ENCODE results near the gene ATF2.
"Not testable (repeated sequence)": the region's sequence is repeated elsewhere in the genome, so short reads cannot be mapped to it uniquely, and the experiment has no call there.

Gene ATF2

GRCh38 chr2:175164235-175164634 lies 3.8 kb downstream of the ATF2 start:
- DNase-seq (ENCODE audit: low spot score): no peak

GRCh38 chr2:175158894-175159293 lies 9.1 kb downstream of the ATF2 start:
- DNase-seq (ENCODE audit: low spot score): no peak

- DNase-seq (ENCODE audit: low spot score): no peak
These were observed 11.5 kb downstream of the ATF2 start for GRCh38 chr2:175156534-175156933.

- DNase-seq (ENCODE audit: low spot score): no peak
These were observed 13.3 kb downstream of the ATF2 start for GRCh38 chr2:175154661-175155082.

- DNase-seq (ENCODE audit: low spot score): no peak
These were observed 15.8 kb downstream of the ATF2 start for GRCh38 chr2:175152242-175152641.

GRCh38 chr2:175151791-175152190 lies 16.2 kb downstream of the ATF2 start:
- no peak for DNase-seq (ENCODE audit: low spot score)

- no peak for DNase-seq (ENCODE audit: low spot score)
These were observed 20.8 kb downstream of the ATF2 start for GRCh38 chr2:175147186-175147585.

GRCh38 chr2:175143678-175144077 lies 24.3 kb downstream of the ATF2 start:
- no peak for DNase-seq (ENCODE audit: low spot score)

GRCh38 chr2:175143191-175143590 lies 24.8 kb downstream of the ATF2 start:
- no peak for DNase-seq (ENCODE audit: low spot score)

GRCh38 chr2:175140332-175140731 lies 27.7 kb downstream of the ATF2 start:
- no peak for DNase-seq (ENCODE audit: low spot score)

- no peak for DNase-seq (ENCODE audit: low spot score)
These were observed 30.2 kb downstream of the ATF2 start for GRCh38 chr2:175137793-175138192.

GRCh38 chr2:175136334-175137215 lies 31.4 kb downstream of the ATF2 start:
- DNase-seq (ENCODE audit: low spot score): no peak

GRCh38 chr2:175135862-175136261 lies 32.1 kb downstream of the ATF2 start:
- DNase-seq (ENCODE audit: low spot score): no peak

- no peak for DNase-seq (ENCODE audit: low spot score)
These were observed 32.8 kb downstream of the ATF2 start for GRCh38 chr2:175135177-175135576.

GRCh38 chr2:175131252-175131651 lies 36.8 kb downstream of the ATF2 start:
- no peak for DNase-seq (ENCODE audit: low spot score)

GRCh38 chr2:175126661-175127060 lies 41.3 kb downstream of the ATF2 start:
- DNase-seq (ENCODE audit: low spot score): no peak

GRCh38 chr2:175123254-175123653 lies 44.7 kb downstream of the ATF2 start:
- DNase-seq (ENCODE audit: low spot score): no peak

GRCh38 chr2:175111200-175111657 lies 56.8 kb downstream of the ATF2 start:
- DNase-seq (ENCODE audit: low spot score): peak; percentile 79

GRCh38 chr2:175108091-175108490 lies 59.9 kb downstream of the ATF2 start:
- not testable (repeated sequence) for DNase-seq (ENCODE audit: low spot score)

- no peak for DNase-seq (ENCODE audit: low spot score)
These were observed 60.9 kb downstream of the ATF2 start for GRCh38 chr2:175107146-175107545.

- DNase-seq (ENCODE audit: low spot score): no peak
These were observed 64.8 kb downstream of the ATF2 start for GRCh38 chr2:175103191-175103590.

GRCh38 chr2:175101514-175101913 lies 66.5 kb downstream of the ATF2 start:
- no peak for DNase-seq (ENCODE audit: low spot score)

- DNase-seq (ENCODE audit: low spot score): no peak
These were observed 70.7 kb downstream of the ATF2 start for GRCh38 chr2:175097297-175097696.

GRCh38 chr2:175084117-175084516 lies 83.9 kb downstream of the ATF2 start:
- DNase-seq (ENCODE audit: low spot score): not testable (repeated sequence)

Measured in hematopoietic multipotent progenitor cell treated with erythropoietin and hydrocortisone succinate and interleukin-3 and kit ligand, for 17 days (in vitro differentiated cells).